Activated T-helper 2 cell treated with anti-CD3 and anti-CD28 coated beads, Interferon-gamma antibody, Interleukin-2, Interleukin-4, amounts not matched to agents 10 μg/mL and 5 μg/mL and 100 μg/mL, durations not matched to agents 14 hours and 24 hours and 36 hours (primary cell): ENCODE data around the gene UBTF. TPM values are rescaled to one million over a fixed set of nuclear protein-coding genes. Genes with fewer than 3 reads are reported as not detected.

ENCODE experiments used
- DNase-seq: peaks from one replicate; pipeline ENCODE4 v3.0.0; 2021; ENCODE audit warnings: low spot score
- H3K27ac Mint-ChIP-seq: one replicate; pipeline ENCODE4 v1.8.0; 2021; ENCODE audit warnings: mixed read lengths
- H3K27me3 Mint-ChIP-seq: one replicate; pipeline ENCODE4 v1.8.0; 2021; ENCODE audit warnings: low read depth, mixed read lengths
- H3K36me3 Mint-ChIP-seq: one replicate; pipeline ENCODE4 v1.8.0; 2021; ENCODE audit warnings: low read depth, mixed read lengths
- H3K4me1 Mint-ChIP-seq: one replicate; pipeline ENCODE4 v1.8.0; 2021; ENCODE audit warnings: low read depth, mixed read lengths
- H3K4me3 Mint-ChIP-seq: one replicate; pipeline ENCODE4 v1.8.0; 2021; ENCODE audit warnings: low read depth, mild to moderate bottlenecking, moderate library complexity, mixed read lengths
- H3K9me3 Mint-ChIP-seq: one replicate; pipeline ENCODE4 v1.8.0; 2021; ENCODE audit warnings: mixed read lengths
- intact Hi-C: fragments of 100-400 bp; cut with micrococcal nuclease; formaldehyde crosslinking; loops from one replicate; pipeline ENCODE4 v1.15.1; 2023
- total RNA-seq: library from RNA; stranded (reverse); gene quantifications from 2 replicates; pipeline ENCODE4 v1.2.3, GENCODE V29; 2022

The UBTF gene
- total RNA-seq, 1 donor from 2014 or later: 181 TPM

DNA sequence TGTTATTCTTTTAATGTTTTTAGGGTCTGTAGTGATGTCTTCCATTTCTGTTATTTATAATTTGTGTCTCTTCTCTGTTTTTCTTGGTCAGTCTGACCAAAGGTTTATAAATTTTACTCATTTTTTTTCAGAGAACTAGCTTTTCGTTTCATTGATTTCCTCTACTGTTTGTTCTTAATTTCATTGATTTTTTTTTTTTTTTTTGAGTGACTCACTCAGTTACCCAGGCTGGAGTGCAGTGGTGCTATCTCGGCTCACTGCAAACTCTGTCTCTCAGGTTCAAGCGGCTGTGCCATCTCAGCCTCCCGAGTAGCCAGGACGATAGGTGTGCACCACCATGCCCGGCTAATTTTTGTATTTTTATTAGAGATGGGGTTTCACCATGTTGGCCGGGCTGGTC is 12.6 kb upstream of the UBTF start:
- H3K27ac Mint-ChIP-seq: no peak overlapping the region
- no peaks in the 10 kb centered on the region for H3K36me3 Mint-ChIP-seq
- no peak for DNase-seq
- intact Hi-C loops: no loop called here
- H3K9me3 Mint-ChIP-seq: no peaks in the 10 kb centered on the region
- no peak overlapping the region for H3K4me3 Mint-ChIP-seq
- H3K27me3 Mint-ChIP-seq: peaks cover 6% of the 10 kb centered on the region
- peaks cover 4% of the 10 kb centered on the region for H3K4me1 Mint-ChIP-seq

DNA sequence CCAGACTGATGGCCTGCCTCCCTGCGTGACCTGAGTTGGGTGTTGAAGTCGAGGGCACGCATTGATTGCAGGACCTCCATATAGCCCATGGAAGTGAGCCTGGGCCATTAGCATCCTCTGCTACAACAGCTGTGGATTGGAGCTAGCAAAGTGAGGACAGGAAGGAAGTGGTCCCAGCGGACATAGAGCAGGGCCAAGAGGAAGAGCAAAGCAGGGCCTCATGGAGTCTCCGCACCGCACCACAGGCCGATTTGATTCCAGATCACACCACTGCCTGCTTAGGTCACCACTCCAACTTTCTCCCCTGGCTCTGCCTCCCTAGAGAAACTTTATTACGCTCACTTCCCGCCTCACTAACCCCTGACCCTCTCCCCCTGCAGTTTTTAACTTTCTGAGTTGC is 10.7 kb upstream of the UBTF start:
- H3K36me3 Mint-ChIP-seq: no peaks in the 10 kb centered on the region
- H3K4me1 Mint-ChIP-seq: peaks cover 3% of the 10 kb centered on the region
- no peak overlapping the region for H3K4me3 Mint-ChIP-seq
- DNase-seq: no peak
- H3K9me3 Mint-ChIP-seq: no peaks in the 10 kb centered on the region
- peaks cover 6% of the 10 kb centered on the region for H3K27me3 Mint-ChIP-seq
- intact Hi-C loops: no loop called here
- no peak overlapping the region for H3K27ac Mint-ChIP-seq

DNA sequence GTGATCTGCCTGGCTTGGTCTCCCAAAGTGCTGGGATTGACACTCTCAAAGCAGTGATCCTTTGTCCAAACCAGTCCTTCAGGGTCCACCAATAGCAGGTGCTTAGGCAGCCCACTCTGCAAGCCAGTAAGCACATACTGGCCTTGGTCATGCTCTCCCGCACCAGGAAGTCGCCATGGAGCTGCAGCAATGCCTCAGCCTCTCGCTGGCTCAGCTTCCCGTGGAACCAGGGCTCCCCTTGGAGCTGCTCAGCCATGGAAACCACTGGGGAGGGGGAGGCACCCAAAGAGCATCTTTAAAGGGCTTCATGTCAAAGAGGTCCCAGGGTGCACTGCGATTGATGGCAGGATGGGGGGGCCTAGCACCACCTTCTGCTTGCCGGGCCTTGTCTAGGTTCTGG is 9.6 kb upstream of the UBTF start:
- H3K27ac Mint-ChIP-seq: no peak overlapping the region
- H3K27me3 Mint-ChIP-seq: peaks cover 6% of the 10 kb centered on the region
- no peaks in the 10 kb centered on the region for H3K9me3 Mint-ChIP-seq
- no peaks in the 10 kb centered on the region for H3K4me1 Mint-ChIP-seq
- no peak overlapping the region for H3K4me3 Mint-ChIP-seq
- intact Hi-C loops: no loop called here
- no peaks in the 10 kb centered on the region for H3K36me3 Mint-ChIP-seq
- DNase-seq: no peak

DNA sequence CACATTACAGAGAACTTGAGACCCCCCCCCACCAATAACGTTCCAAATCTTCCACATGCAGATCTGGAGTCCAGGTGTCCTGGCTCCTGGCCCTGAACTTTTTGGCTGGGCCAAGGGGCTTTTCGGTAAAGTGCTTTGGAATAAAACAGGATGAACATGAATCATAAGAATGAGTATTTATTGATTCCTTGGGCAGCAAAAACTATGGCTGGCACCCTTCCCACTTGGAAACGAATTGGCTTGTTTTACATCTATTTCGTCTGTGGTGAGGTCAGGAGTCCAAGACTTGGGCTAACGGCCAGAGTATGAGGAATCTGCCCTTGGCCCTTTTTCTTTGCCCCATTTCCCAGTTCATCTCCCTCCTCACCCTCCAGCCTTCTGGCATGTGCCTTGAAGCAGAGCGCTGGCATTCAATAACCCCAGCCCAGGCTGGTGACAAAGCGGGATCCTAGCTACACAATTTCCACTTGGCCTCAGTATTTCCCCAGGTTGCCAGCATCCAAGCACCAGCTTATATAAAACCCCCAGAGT is 4.1 kb upstream of the UBTF start:
- H3K27ac Mint-ChIP-seq: no peak overlapping the region
- intact Hi-C loops: no loop called here
- H3K4me3 Mint-ChIP-seq: peak overlapping the region; percentile 33
- no peaks in the 10 kb centered on the region for H3K27me3 Mint-ChIP-seq
- H3K4me1 Mint-ChIP-seq: peaks cover 11% of the 10 kb centered on the region
- peaks cover 4% of the 10 kb centered on the region for H3K36me3 Mint-ChIP-seq
- H3K9me3 Mint-ChIP-seq: no peaks in the 10 kb centered on the region
- no peak for DNase-seq

DNA sequence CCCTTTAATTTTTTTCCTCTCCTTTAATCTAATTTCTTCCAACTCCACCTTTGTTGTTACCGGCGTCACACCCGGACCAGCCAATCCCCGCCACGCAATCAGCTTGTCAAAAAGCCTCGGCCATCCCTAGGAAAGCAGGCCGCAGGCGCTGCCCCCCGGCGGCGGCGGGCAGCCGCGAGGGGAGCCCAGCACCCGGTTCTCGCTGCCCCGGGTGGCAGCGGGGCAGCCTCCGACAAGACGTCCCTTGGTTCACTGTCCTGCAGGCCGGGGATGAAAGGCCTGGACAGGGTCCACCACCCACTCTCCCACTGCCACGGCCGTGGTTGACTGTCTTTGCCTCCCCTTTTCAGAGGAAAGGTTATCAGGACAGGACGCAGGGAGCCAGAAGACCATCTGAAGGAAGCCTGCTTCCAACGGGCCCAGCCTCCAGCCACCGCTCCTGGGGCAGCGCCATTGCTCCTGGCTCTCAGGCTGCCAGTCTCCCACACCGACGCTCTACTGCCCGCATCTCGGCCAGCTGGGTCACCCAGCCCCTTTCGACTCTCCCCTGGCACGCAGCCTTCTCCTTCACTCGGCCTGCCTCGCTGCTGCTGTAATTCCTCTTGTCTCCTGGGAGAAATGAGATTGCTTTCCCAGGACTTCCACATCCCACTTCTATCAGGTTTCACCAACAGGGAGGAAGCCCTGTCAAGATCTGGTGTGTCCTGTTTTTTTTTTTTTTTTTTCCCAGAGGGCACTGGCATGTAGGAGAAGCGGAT is 2.8 kb upstream of the UBTF start:
- Mint-ChIP-seq H3K27ac (peak overlapping the region; percentile 82), H3K36me3 (peaks cover 10% of the 10 kb centered on the region)
- intact Hi-C loops: no loop called here

DNA sequence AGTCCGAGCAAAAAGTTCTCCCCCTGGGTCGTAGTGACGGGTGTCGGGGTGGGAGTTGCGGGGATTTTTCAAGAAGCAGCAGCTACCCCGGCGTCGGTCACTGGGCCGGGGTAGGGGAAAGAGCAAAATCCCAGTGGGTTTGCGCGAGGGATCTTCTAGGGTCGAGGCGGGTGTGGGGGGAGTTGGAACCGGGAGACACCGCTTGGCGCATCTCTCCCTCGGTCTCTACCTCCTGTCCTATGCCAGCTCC is 2.3 kb upstream of the UBTF start:
- Mint-ChIP-seq H3K36me3 (peaks cover 15% of the 10 kb centered on the region), H3K4me3 (peak overlapping the region; percentile 85), H3K4me1 (peaks cover 18% of the 10 kb centered on the region), H3K27me3 (no peaks in the 10 kb centered on the region), H3K9me3 (no peaks in the 10 kb centered on the region), H3K27ac (peak overlapping the region; percentile 82)
- DNase-seq: no peak
- intact Hi-C loops: loop anchor here (2.0 kb wide), 1 partner anchor 103 kb away; the partner anchor contains the start of gene SLC25A39

More for the DNA sequence above, 2.8 kb upstream of the UBTF start:
- H3K4me1 Mint-ChIP-seq: peaks cover 14% of the 10 kb centered on the region
- H3K27me3 Mint-ChIP-seq: no peaks in the 10 kb centered on the region
- peak; percentile 47 for DNase-seq
- peak overlapping the region; percentile 85 for H3K4me3 Mint-ChIP-seq
- H3K9me3 Mint-ChIP-seq: no peaks in the 10 kb centered on the region

DNA sequence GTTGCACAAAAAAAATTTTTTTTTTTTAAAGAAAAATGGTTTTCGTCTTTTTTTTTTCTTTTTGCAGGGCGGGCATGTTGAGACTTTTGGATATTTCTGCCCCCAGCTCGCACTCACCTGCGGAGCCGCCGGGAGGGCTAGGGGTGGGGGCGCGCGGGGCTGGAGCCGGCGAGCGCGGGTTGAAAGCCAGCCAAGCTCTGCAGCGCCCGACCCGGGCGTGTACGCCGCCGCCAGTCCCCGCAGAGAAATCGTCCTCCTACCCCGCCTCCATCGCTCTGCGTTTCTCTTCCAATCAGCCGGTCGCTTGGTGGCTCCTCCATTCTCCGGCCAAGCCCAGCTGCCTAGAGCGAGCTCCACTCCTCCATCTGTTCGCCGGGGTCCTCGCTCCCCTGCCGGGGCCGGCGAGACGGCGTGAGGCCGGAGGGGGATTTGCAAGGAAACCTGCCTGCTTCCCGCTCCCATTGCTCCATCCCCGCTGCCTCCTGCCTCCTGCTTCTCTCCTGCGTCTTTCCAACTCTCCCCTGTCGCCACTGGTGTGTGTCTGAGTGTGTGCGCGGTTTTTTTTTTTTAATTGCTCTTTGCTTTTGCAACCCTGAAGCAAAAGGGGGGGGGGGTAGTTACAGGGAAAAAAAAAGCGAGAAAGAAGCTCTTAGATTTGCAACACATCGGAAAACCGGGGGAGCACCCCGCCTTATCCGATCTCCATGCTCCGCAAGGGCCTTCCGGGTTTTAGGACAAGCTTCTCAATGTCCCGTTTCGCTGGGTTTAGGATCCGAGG is 1.8 kb upstream of the UBTF start:
- Mint-ChIP-seq H3K36me3 (peaks cover 20% of the 10 kb centered on the region), H3K27me3 (no peaks in the 10 kb centered on the region), H3K4me1 (peaks cover 23% of the 10 kb centered on the region), H3K27ac (peak overlapping the region; percentile 82), H3K4me3 (peak overlapping the region; percentile 85), H3K9me3 (no peaks in the 10 kb centered on the region)
- intact Hi-C loops: loop anchor here (2.0 kb wide), 1 partner anchor 104 kb away; the partner anchor contains the start of gene SLC25A39
- DNase-seq: peak; percentile 64

DNA sequence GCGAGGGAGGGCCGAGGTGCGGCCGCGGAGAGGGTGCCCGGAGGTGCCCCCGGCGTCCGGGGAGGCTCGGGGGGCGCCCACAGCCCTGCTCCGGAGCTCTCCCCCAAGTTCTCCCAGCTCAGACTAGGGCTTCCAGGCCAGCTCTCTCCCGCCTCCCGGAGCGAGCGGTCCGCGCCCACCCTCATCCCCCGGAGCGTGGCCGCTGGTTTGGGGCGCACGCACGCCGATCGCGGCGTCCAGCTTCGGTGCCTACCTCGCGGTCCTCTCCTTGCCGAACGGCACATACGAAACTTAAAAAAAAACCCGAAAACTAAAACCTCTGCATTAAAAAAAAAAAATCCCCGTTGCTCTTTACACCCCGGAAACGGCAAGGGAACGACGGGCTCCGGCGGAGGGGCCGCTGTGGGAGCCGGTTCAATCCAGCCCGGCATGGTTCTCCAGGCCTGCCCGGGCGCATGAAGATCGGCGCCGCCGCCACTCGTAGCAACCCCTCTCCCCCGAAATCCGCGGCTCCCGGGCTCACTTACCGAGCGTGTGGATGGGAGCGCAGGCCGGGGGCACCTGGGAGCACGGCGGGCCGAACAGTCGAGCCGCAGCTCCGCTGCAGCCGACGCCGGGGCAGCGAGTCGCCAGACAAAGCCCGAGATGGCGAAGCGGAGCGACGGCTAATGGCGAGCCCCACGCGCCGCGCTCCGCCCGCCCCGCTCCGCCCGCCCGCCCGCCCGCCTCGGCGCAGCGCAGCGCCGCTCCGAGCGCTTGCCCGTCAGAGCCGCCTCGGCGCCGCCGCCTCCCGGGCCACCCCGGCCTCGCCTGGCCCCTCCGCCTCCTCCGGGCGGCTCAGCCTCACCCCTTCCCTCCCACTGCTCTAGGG is 973 bp upstream of the UBTF start:
- intact Hi-C loops: loop anchor here (2.0 kb wide), 1 partner anchor 104 kb away; the partner anchor contains the start of gene SLC25A39
- no peaks in the 10 kb centered on the region for H3K9me3 Mint-ChIP-seq
- peak overlapping the region; percentile 90 for H3K4me3 Mint-ChIP-seq
- H3K4me1 Mint-ChIP-seq: peaks cover 32% of the 10 kb centered on the region
- no peaks in the 10 kb centered on the region for H3K27me3 Mint-ChIP-seq
- H3K36me3 Mint-ChIP-seq: peaks cover 29% of the 10 kb centered on the region
- peak; percentile 62 for DNase-seq
- H3K27ac Mint-ChIP-seq: peak overlapping the region; percentile 95

DNA sequence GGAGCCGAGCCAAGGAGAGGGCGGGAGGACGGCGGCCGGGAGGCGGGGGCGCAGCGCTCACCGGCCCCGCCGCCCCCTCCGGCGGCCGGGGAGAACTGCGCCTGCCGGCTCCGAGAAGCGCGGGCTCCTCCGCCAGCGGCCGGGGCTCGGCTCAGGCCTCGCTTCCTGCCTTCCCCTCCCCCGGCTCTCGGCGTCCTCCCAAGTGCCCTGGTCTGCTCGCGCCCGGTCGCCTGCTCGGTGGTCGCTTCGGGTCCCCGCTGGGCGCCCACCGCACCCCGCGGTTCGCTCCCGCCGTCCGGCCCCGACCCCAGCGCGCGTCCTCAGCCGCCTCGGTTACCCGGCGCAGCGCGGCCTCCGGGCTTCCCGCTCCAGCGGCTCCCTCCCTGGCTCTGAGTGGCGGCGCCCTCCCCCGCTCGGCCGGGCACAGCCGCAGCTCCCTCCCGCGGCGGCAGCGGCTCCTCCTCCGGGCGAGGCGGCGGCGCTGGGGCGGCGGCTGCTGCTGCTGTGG is 313 bp downstream of the UBTF start:
- Mint-ChIP-seq H3K27me3 (no peaks in the 10 kb centered on the region), H3K27ac (no peak overlapping the region), H3K9me3 (no peaks in the 10 kb centered on the region), H3K4me1 (peaks cover 38% of the 10 kb centered on the region), H3K36me3 (peaks cover 41% of the 10 kb centered on the region), H3K4me3 (no peak overlapping the region)
- peak; percentile 71 for DNase-seq
- intact Hi-C loops: no loop called here

DNA sequence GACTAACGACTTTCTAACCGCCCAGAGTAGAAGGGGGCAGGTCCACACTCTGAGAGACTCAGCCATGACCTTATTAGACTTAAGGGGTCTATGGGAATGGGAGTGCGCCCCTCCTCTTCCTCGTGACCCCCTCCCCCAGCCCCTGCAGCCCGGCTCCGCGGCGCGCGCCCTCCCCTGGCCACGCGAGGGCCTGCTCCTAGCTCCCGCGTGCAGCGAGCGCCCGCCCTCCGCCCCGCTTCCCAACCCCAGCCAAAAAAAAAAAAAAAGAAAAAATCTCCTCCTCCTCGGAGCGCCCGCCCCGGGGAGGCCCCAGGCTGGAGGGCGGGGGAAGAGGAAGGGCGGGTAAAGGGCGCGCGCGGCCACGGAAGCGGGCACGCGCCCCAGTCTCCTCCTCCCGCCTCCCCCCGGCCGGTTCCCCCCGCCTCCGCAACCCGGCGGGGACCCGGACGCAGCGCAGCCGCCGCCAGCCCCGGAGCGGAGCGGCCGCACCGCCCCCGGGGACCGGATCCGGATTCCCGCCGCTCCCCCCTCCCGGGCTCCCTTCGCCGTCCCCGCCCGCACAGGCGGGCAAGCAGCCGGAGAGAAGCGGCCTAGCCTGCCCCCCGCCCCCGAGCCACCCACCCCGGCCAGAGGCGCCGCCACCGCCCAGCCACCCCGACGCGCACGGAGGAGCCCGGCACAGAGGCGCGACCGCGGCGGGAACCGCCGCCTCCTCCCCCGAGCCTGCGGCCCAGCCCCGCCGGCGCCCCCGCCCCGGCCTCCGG is 949 bp downstream of the UBTF start:
- peak; percentile 86 for DNase-seq
- Mint-ChIP-seq H3K4me3 (peak overlapping the region; percentile 97), H3K4me1 (peaks cover 38% of the 10 kb centered on the region), H3K9me3 (no peaks in the 10 kb centered on the region), H3K27me3 (no peaks in the 10 kb centered on the region), H3K36me3 (peaks cover 48% of the 10 kb centered on the region), H3K27ac (peak overlapping the region; percentile 93)
- intact Hi-C loops: loop anchor here (1.0 kb wide), 2 partner anchors 8 to 18 kb away; no protein-coding TSS in a partner anchor

DNA sequence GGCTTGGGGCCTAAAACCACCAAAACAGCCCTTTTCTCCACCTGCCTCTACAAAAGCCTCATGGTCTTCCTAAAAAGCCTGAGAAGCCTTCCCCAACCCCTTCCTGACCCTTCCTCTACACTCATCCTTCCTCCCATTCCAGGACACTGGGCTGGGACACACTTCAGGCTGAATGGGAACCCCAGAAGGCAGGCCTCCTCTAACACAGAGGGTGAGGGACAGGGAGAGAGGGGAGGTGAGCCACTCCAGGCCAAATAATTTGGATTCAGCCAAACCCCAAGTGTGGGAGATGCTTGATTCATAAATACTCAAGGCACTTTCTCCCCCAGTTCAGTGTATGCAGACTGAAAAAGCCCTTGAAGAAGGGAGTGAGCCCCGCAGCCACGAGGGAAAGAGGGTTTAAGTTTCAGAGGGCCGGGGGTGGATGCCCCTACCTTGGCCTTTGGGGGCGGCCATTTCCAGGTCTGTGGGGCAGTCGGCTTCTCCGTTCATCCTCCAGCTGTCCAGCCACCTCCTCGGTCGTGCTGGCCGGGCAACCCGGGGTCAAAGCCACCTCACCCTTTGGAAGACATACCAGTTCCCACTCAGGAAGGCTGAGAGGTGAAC is 1.6 kb downstream of the UBTF start:
- peaks cover 54% of the 10 kb centered on the region for H3K36me3 Mint-ChIP-seq
- DNase-seq: no peak

More for the DNA sequence above, 1.6 kb downstream of the UBTF start:
- peak overlapping the region; percentile 93 for H3K27ac Mint-ChIP-seq
- peak overlapping the region; percentile 97 for H3K4me3 Mint-ChIP-seq
- H3K4me1 Mint-ChIP-seq: peaks cover 36% of the 10 kb centered on the region
- no peaks in the 10 kb centered on the region for H3K9me3 Mint-ChIP-seq
- H3K27me3 Mint-ChIP-seq: no peaks in the 10 kb centered on the region
- intact Hi-C loops: loop anchor here (1.0 kb wide), 2 partner anchors 8 to 18 kb away; no protein-coding TSS in a partner anchor
